Right atrium auricular region (tissue), 2 donors: ENCODE results near the gene RACK1. TPM values are rescaled to one million over a fixed set of nuclear protein-coding genes. Genes with fewer than 3 reads are reported as not detected.

ENCODE experiments used
- DNase-seq: peaks from one replicate; pipeline ENCODE4 v3.0.0-alpha.2; 2019; ENCODE audit warnings: low spot score
- H3K27ac ChIP-seq, 2 donors: fragments of 200-600 bp; sonication (generic); 1 replicate in 1 of 2; 2 replicates in 1 of 2; pipeline ENCODE4 v1.5.1; 2016 to 2019
- H3K27me3 ChIP-seq, 2 donors: fragments of 200-600 bp; sonication (generic); one replicate each; pipeline versions ENCODE4 v1.5.1 to v1.6.0; 2017 to 2019
- H3K36me3 ChIP-seq: fragments of 200-600 bp; sonication (generic); one replicate; pipeline ENCODE4 v1.5.1; 2016
- H3K4me1 ChIP-seq, 2 donors: fragments of 200-600 bp; sonication (generic); one replicate each; pipeline versions ENCODE4 v1.5.1 to v1.6.0; 2017 to 2019
- H3K4me3 ChIP-seq, 2 donors: fragments of 200-600 bp; sonication (generic); 1 replicate in 1 of 2; 2 replicates in 1 of 2; pipeline ENCODE4 v1.5.1; 2017 to 2019; ENCODE audit warnings: mild to moderate bottlenecking in 1 of 2, moderate library complexity in 1 of 2
- H3K9me3 ChIP-seq, 2 donors: fragments of 200-600 bp; sonication (generic); one replicate each; pipeline ENCODE4 v1.5.1; 2019
- total RNA-seq, 2 donors: library from RNA; depleted of rRNA; stranded (reverse); fragments of >200 nt; gene quantifications; one replicate each; pipeline ENCODE4 v1.1.0, GENCODE V29; 2016
- TF ChIP-seq, protein P1 (sequence below), 2 donors: fragments of 200-600 bp; sonication (generic); IDR thresholded peaks; one replicate each; pipeline ENCODE4 v1.5.1; 2019; ENCODE audit warnings: antibody characterized with exemption in 2 of 2

Gene RACK1
- total RNA-seq, 2 donors from 2014 or later: 1,155 to 1,413 TPM

GRCh38 chr5:181259283-181259682 lies 15.6 kb upstream of the RACK1 start:
- TF ChIP-seq, protein P1, sequence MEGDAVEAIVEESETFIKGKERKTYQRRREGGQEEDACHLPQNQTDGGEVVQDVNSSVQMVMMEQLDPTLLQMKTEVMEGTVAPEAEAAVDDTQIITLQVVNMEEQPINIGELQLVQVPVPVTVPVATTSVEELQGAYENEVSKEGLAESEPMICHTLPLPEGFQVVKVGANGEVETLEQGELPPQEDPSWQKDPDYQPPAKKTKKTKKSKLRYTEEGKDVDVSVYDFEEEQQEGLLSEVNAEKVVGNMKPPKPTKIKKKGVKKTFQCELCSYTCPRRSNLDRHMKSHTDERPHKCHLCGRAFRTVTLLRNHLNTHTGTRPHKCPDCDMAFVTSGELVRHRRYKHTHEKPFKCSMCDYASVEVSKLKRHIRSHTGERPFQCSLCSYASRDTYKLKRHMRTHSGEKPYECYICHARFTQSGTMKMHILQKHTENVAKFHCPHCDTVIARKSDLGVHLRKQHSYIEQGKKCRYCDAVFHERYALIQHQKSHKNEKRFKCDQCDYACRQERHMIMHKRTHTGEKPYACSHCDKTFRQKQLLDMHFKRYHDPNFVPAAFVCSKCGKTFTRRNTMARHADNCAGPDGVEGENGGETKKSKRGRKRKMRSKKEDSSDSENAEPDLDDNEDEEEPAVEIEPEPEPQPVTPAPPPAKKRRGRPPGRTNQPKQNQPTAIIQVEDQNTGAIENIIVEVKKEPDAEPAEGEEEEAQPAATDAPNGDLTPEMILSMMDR (IDR thresholded peaks at IDR 0.05): no peak
- Histone ChIP-seq H3K9me3 (no peaks in the 10 kb centered on the region), H3K27me3 (no peaks in the 10 kb centered on the region), H3K36me3 (peaks cover 12% of the 10 kb centered on the region), H3K27ac (peak overlapping the region in 1 of 2 donors; percentile 100), H3K4me1 (peaks cover 0 to 70% of the 10 kb centered on the region in 2 donors), H3K4me3 (peak overlapping the region; percentile 64 to 94)
- no peak for DNase-seq

GRCh38 chr5:181258576-181258975 lies 14.9 kb upstream of the RACK1 start:
- Histone ChIP-seq H3K4me1 (peaks cover 0 to 76% of the 10 kb centered on the region in 2 donors), H3K27me3 (no peaks in the 10 kb centered on the region), H3K4me3 (peak overlapping the region; percentile 64 to 94), H3K9me3 (no peaks in the 10 kb centered on the region), H3K27ac (peak overlapping the region in 1 of 2 donors; percentile 0), H3K36me3 (peaks cover 10% of the 10 kb centered on the region)
- no peak for DNase-seq
- TF ChIP-seq, protein P1 (IDR thresholded peaks at IDR 0.05): no peak

DNA sequence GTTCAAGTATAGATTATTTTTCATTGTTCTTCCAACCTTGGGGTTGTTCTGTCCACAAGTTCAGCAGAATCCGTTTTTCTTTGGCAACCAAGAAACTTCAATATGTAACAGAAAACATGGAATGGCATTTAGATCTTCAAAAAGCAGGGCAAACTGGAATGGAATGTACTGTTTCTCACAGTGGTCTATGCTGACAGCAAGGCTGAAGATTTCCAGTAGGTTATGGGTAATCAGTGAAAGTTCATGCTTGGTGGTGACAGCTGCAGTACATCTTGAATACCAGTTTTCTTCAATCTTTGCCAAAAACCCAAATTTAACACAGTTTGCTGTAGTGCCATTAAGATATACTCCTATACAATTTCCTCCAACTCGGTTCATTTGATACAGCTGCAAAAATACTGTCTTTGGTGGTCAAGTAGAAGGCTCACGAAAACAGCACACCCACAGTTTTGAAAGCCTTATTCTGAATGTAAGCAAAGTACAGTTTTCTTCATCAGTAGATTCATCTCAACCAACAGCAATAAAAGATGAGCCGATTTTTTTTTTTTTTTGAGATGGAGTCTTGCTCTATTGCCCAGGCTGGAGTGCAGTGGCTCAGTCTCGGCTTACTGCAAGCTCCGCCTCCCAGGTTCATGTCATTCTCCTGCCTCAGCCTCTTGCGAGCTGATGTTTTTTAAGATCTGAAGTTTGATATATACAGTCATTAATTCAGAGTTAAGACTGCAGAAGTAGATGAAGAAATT lies 12.3 kb upstream of the RACK1 start:
- H3K36me3 ChIP-seq: peaks cover 25% of the 10 kb centered on the region
- H3K4me1 ChIP-seq: peaks cover 0 to 85% of the 10 kb centered on the region in 2 donors
- H3K9me3 ChIP-seq: no peaks in the 10 kb centered on the region
- no peak for DNase-seq
- H3K4me3 ChIP-seq: no peak overlapping the region
- no peak overlapping the region for H3K27ac ChIP-seq
- H3K27me3 ChIP-seq: no peaks in the 10 kb centered on the region
- TF ChIP-seq, protein P1 (IDR thresholded peaks at IDR 0.05): no peak

GRCh38 chr5:181255276-181255675 lies 11.6 kb upstream of the RACK1 start:
- TF ChIP-seq, protein P1 (IDR thresholded peaks at IDR 0.05): no peak
- H3K36me3 ChIP-seq: peaks cover 25% of the 10 kb centered on the region
- no peaks in the 10 kb centered on the region for H3K27me3 ChIP-seq
- H3K4me3 ChIP-seq: no peak overlapping the region
- DNase-seq: no peak
- peaks cover 0 to 90% of the 10 kb centered on the region in 2 donors for H3K4me1 ChIP-seq
- H3K9me3 ChIP-seq: no peaks in the 10 kb centered on the region
- no peak overlapping the region for H3K27ac ChIP-seq

DNA sequence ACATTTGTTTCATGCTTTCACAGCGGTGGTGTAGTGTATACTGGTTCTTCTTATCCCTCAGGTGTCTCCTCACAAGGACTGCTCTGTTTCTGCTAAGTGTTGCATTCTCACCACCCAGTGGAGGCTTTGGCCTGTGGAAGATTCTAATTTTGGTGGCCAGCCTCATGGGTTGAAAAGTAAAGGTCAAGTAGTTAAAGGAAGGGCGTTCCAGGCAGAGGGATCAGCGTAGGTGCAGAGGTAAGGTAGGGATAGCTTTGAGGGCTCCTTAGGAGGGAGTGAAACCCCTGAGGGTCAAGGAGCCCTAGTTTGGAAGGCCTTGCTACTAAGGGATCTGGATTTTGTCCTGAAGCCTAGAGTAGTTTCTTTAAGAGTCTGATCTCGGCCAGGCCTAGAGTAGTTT lies 4.6 kb upstream of the RACK1 start:
- Histone ChIP-seq H3K4me3 (peak overlapping the region; percentile 73 to 82), H3K4me1 (peaks cover 0 to 71% of the 10 kb centered on the region in 2 donors), H3K27me3 (no peaks in the 10 kb centered on the region), H3K9me3 (no peaks in the 10 kb centered on the region), H3K27ac (peak overlapping the region; percentile 94 to 99), H3K36me3 (peaks cover 12% of the 10 kb centered on the region)
- no peak for DNase-seq
- TF ChIP-seq, protein P1 (IDR thresholded peaks at IDR 0.05): no peak
